Right lung (tissue), 5 donors: Measurements from ENCODE around the gene SMIM24. TPM values are rescaled to one million over a fixed set of nuclear protein-coding genes. Genes with fewer than 3 reads are reported as not detected.

ENCODE experiments used
- DNase-seq, 2 donors: peaks; one replicate each; pipeline ENCODE4 v3.0.0-alpha.2; 2013
- polyA plus RNA-seq, 5 donors: library from polyadenylated mRNA; unstranded; fragments of 120-200 nt; gene quantifications; one replicate each; pipeline versions ENCODE4 v1.2.1 to v1.2.3, GENCODE V29; 2013; ENCODE audit warnings: inconsistent platforms in 1 of 5, low replicate concordance in 1 of 5; ENCODE audit not compliant: insufficient read length in 5 of 5, insufficient read depth in 1 of 5

SMIM24 gene
- polyA plus RNA-seq, 5 donors = 0.59 to 3.7 (median 1.1) TPM

DNA sequence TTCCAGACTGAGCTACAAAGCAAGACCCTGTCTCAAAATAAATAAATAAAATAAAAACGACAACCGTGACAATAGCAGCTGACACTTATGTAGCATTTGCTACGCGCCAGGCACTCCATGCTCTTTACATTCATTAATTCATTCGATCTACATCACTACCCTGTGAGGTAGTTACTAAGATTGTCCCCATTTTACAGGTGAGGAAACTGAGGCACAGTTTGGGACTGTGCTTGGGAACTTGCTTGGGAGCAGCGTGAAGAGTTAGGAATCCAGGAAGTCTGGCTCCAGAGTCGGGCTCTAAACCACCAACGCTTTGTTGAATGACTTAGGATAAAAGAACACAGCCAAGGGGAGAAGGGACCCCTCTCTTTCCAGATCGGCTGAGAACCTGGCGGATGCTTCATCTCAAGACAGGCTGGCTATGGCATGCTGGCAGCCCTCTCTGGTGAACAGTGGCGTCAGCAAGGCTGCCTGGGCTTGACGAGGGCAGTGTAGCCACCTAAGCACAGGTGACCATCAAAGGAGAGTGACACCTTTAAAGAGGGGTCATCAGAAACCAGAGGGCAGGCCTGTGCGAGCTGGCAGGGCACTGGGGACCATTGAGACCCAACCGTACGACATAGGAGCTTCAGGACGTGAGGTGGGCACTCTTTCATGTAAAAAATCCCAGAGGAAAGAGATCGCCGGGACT, 19.6 kb upstream of the SMIM24 start:
- DNase-seq = no peak

DNA sequence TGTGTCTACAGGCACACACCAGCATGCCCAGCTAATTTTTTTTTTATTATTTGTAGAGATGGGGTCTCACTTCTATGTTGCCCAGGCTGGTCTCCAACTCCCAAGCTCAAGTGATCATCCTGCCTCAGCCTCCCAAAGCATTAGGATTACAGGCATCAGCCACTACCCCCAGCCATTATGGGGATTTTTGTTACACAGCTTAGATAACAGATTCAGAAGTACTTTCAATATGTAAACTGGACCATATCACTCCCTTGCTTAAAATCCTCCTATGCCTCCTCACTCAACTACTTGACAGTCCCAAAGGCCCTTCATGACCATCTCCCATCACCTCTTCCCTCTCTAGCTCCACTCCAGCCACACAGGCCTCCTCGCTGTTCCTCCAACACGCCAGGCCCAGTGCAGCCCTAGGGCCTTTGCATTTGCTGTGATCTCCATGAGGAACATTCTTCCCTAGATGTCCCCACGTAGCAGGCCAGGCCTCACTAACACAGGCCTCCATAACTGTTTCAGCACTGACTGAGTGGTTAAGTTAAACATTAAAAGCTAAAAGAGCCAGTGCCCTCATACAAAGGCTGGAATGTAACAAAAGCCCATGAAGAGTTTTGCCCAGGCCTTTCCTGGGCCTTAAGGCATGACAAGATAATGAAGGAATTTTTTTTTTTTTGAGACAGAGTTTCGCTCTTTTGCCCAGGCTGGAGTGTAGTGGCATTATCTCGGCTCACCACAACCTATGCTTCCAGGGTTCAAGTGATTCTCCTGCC, 17.6 kb upstream of the SMIM24 start:
- DNase-seq = no peak

DNA sequence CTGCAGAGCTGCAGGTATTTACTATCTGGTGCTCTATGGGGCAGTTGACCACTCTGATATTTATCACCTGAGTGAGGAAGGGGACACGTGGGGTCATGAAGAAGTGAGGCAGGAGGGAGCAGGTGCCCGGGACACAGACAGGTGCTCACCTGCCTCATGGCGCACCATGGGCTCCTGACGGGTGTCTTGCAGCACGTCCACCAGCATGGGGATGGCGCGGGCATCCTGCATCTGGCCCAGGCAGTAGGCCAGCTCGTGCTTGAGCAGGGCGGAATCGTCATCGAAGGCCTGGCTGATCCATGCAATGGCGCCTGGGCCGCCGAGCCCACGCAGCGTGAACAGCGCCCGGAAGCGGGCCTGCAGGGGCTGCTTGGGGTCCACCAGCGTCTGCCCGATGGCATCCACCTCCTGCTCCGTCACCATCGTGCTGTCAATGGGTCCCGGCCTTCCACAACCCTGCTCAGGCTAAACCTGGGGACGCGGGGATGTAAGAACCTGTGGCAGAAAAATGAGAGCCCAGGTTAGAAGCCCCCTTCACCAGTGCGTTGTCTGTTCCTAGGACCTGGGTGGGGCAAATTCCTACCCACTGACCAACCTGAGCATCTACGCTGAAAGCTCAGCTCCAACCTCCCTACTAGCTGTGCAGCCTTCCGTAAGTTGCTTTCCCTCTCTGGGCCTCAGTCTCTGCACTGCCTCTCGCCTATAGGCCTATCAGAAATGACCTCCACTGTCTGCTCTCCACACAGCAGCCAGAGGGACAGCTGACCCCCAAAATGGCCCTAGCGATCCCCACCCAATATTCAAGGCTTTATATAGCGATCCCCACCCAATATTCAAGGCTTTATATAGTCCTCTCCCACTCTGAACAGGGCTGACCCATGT, 16.3 kb upstream of the SMIM24 start:
- DNase-seq = no peak

DNA sequence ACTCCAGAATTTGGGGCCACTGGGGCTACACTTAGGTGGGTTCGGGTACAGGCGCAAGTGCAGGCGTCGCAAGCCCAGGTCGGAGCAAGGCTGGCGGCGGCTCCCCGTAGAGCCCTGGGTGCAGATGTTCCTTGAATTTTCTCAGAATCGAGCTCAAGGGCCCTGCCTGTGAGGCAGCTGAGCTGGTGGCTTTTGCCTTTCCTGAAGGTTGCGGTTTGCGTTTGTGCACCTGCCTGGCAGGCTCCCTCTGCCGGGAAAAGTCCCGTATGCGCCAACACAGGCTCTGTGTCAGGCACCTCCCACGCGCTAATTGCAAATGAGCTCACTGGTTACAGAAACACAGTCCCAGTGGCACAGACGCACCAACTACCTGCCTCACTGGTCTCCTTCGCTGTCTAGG, 14.2 kb upstream of the SMIM24 start:
- DNase-seq = no peak

DNA sequence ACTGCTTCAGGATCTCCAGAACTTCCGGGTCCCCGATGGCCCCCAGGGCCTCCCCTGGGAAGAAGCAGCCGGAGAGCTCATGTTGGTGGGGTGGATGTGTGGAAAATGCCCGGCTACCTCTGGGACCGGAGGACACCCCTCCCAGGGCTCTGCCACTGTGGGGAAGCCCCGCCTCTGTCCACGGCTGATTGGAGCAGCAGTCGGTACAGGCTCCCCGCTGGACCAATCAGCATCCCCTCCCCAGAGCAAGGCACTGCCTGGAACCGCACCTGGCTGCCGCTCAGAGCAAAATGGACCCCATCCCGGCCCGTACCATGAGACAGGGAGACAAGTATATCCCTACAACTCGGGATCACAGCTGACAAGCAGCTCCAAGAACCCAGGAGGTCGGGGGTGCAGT, 13.7 kb upstream of the SMIM24 start:
- no peak for DNase-seq

DNA sequence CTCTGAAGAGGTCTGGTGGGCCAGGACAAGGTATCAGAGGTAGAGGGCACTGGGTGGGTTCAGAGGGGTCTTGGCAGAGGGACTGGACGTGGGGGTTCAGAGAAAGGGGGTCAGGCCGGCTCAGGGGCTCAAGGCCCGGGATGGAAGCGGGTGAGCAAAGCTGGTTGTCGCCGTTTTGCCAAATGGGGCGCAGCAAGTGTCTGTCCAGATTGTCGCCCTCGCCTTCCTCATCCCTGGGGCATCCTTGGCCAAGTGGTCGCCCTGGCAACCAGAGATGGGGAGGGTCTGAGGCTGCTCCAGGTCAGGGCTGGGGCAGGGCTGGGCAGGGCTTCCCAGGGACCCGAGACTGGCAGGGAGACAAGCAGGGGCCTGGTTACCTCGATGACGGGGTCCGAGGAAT, 13.3 kb upstream of the SMIM24 start:
- DNase-seq = no peak

DNA sequence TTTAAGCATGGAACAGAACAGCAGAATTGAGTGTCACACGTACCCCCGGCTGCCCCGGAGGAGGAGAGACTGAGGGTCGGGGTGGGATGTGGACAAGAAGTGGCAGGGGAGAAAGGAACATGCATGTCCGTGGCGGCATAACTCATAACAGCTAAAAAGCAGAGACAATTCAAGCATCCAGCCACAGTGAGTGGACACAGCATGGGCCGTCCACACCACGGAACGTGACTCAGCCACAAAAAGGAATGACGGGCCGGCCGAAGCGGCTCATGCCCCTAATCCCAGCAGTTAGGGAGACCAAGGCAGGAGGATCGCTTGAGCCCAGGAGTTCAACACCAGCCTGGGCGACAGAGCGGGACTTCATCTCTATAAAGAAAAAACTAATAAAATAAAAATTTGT, 12.6 kb upstream of the SMIM24 start:
- no peak for DNase-seq

DNA sequence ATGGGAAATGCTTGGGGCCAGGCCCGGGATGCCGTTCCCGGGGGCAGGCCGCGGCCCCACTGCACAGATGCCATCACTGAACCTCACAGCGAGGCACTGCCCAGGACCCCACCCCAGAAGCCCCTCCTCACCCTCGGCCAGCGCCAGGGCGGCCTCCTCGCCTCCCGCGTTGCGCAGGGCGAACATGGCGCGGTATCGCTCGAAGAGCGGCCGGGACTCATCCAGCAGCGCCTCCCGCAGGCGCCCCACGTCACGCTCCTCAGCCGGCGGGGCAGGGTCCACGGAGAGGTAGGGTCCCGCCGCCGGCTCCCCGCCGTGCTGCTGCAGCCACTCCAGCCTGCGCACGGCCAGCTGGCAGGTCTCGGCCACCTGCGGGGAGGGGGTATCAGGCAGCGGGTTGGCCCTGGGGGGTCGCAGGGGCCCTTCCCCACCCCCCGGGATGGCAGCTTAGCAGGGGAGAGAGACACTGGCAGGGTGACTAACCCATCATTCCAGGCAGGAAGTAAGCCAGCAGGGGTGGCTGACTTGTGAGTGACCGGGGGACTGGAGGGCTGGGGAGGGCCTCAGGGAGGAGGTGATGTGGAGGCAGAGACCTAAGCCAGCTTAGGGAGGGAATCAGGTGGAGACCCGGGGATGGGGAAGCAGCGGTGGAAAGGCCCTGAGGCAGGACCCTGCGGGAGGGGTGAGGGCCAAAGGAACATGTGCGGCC, 12.0 kb upstream of the SMIM24 start:
- no peak for DNase-seq

DNA sequence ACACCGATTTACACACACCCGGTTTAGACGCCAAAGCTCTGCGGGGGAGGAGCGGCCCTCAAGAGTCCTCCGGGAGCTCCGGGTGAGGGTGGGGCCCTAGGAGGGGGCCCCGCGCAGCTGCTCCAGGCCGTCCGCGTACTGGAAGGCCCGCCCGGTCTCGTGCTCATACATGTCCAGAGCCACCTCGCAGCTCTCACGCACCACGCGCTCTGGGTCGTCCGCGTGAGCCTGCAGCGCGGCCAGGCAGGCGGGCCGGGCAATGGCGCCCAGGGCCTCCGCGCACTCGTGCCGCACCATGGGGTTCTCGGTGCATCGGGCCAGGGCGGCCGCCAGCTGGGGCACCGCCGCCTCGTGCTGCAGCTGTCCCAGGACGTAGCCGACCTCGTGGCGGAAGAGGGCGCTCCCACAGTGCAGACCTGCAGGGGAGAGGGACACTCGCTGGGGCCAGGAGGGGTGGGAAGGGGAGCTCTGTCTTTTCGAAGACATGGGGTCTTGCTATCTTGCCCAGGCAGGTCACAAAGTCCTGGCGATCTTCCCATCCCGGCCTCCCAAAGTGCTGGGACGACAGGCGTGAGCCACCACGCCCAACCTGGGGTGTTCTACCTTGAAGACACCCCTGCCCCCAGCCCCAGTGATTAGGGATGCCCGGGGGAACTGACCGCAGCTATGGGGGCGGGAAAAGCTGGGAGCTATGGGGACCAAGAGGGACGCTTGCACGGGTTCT, 11.2 kb upstream of the SMIM24 start:
- DNase-seq = no peak

DNA sequence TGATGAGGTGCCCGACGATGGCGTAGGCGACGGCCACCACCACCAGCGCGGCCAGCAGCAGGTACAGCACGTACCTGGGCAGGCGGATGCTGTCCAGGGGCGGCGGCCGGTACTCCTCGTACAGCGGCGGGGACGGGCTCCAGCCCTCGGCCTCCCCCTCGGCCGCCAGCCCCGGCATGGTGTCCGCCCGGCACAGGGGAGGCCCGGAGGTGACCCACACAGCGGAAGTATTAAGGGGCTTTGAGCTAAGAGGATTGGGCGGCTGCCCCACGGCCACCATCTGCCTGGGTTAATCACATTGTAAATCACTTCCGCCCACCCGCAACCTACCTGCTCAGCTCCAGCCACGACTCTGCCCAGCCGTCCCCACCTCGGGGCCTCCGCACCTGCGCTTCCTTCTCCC, 2.9 kb upstream of the SMIM24 start, which contains the start of gene SMIM44:
Gene SMIM44 (minus strand): TSS at position 216 of the 403 bp plus-strand sequence. CDS start 38 bp downstream, at position 178.
- no peak for DNase-seq

DNA sequence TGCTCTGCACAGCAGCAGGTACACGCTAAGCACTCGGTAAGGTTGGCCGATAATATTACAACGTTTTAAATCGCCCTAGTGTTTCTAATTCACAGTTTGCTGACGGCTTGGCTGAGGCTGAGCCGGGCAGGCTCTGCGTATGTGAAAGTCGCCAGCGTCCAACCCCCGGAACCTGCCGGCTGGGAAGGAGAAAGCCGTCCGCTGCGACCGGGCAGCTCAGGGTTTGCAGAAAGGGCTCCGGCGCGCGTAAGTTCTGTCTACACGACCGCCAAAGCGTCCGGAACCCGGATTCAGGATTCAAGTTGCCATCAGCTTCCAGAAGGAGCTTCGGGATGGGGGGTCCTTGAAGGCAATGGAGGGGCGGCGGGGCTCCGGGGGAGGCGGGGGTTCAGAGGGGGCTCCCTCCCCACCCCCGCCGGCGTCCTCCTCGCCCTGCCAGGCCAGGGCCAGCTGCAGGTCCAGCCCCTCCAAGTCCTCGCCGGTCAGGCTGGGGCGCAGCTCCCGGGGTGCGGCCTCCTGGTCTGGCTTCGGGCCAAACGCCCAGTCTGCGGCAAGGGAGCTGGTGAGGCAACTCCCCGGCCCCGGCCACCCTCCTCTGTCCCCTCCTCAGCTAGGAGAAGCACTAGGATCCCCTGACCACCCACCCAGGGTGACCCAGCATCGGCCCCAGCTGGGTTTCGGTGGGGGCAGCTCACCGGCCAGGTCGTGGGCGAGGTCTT, 2.3 kb upstream of the SMIM24 start:
- DNase-seq = no peak

DNA sequence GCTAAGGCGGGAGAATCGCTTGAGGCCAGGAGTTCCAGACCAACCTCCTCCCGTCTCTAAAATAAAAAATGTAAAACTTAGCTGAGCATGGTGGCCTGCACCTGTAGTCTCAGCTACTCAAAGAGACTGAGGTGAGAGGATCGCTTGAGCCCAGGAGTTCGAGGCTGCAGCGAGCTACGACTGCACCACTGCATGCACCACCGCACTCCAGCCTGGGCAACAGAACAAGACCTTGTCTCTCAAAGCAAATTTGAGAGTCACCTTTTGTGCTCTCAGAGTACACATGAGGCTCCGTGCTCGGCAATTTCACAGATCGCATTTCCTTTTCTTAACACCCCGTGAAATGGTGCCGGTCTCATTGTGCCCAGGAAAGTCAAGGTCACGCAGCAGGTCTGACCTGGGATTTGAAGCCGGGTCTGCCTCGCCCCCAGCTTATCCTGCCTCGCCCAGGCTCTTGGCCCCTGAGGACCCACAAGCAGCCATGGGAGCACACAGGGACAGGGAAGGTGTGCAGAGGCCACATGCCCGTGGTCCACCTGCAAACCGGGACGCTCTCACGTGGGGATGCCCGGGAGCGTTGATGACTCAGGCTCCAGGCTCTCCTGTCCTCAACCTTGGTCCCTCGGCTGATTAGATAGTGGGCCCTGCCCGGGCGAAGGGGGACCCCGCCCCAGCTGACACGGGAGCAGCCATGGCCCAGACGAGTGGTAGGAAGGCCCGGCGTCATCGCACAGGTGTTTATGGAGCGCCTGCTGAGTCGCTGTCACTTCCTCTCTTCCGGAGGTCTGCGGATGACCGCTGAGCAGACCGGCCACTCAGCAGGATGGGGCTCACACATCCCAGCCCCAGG, 1.1 kb upstream of the SMIM24 start:
- no peak for DNase-seq

DNA sequence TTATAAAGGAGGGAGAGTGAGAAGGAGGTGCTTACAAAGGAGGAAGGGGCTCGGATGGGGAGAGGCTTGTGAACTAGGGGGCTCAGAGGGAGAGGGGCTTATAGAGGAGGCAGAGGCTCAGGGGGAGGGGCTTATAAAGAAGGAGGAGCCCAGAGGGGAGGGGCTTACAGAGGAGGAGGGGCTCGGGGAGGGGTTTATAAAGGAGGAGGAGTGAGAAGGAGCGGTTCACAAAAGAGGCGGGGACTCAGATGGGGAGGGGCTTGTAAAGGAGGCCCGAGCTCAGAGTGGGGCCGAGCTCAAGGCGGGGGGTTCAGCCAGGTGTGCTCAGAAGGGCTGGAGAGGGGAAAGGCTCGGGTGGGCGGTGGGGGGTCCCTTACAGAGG, 500 bp downstream of the SMIM24 start:
- no peak for DNase-seq

DNA sequence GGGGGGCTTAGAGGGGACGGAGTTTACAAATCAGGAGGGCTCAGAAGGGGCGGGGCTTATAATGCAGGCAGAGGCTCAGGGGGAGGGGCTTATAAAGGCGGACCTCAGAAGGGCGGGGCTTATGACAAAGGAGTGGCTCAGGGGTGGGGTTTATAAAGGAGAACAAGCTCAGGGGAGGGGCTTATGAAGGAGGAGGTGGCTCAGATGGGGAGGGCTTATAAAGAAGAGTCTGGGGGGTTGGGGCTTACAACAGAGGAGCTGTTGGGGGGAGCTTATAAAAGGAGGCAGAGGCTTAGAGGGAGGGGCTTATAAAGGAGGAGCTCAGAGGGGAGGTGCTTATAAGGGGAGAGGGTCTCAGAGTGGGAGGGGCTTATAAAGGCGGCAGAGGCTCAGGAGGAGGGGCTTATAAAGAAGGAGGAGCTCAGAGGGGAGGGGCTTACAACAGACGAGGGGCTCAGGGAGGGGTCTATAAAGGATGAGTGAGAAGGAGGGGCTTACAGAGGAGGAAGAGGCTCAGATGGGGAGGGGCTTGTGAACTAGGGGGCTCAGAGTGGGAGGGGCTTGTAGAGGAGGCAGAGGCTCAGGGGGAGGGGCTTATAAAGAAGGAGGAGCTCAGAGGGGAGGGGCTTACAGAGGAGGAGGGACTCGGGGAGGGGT, 1.0 kb downstream of the SMIM24 start:
- no peak for DNase-seq

DNA sequence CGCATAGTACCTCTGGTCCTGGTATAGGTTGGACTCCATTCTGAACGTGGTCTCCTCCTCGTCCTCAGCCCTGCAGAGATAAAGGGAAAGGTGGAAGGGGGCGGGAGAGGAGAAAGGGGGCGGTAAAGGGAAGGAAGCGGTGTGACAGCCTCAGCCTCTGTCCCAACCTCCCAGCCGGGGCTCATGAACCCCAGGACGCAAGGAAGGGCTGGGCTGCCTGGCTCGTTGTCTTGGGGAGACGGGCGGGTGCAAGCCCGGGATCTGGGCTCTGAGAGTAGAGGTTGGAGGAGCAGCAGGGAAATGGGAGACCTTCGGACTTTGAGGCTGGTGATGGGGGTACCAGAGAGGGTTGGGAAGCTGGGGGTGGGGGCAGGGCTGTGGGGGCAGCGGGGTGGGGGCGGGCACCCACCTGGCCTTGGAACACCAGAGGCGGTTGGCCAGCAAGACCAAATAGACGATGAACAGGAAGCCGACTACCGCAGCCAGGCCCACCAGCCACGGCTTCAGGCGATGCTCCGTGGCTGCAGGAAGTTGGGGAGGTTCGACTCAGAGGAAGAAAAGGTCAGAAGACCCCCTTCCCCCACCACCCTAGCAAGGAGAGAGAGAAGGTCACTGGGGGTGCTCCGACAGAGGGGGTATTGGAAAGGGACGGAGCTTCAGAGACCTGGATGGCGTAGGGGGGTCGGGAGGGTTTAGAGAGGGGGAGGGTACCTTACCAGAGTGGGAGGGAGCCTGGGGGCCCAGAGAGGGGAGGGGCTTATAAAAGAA, 1.7 kb downstream of the SMIM24 start:
- DNase-seq = no peak

DNA sequence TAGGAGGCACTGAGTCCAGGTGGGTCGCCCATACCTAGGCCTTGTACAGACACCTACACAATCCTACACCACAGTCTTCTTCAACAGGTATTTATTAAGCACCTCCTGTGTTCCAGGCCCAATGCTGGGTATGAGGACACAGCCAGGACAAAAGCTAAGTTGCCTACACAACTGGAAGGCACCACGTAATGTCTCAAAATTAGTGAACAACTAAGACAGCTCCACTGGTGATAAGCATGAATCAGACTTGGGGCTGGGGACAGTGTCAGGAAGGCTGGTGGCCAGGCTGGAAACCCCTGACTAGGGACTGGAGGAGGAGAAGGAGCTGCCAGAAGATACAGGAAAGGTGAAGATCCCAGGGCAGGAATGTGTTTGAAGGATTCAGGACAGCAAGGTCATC, 2.4 kb downstream of the SMIM24 start:
- no peak for DNase-seq

DNA sequence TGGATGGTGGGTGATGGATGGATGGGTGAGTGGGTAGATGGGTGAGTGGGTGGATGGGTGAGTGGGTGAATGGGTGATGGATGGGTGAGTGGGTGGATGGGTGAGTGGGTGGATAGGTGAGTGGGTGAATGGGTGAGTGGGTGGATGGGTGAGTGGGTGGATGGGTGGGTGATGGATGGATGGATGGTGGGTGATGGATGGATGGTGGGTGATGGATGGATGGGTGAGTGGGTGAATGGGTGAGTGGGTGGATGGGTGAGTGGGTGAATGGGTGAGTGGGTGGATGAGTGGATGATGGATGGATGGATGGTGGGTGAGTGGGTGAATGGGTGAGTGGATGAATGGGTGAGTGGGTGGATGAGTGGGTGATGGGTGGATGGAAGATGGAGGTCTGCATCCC, 2.8 kb downstream of the SMIM24 start:
- DNase-seq = no peak

DNA sequence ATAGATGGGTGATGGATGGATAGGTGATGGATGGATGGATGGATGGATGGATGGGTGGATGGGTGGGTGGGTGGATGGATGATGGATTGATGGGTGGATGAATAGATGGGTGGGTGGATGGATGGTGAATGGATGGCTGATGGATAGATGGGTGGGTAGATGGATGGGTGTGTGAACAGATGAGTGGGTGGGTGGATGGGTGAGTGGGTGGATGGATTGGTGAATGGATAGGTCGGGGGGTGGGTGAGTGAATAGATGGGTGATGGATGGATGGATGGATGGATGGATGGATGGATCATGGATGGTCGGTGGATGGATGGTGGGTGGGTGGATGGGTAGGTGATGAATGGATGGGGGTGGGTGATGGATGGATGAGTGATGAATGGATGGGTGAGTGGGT, 3.5 kb downstream of the SMIM24 start:
- no peak for DNase-seq
